Breast epithelium (tissue), 4 donors: ENCODE data around the gene LINS1. TPM values are rescaled to one million over a fixed set of nuclear protein-coding genes. Genes with fewer than 3 reads are reported as not detected.
A peak's percentile ranks its signal among the peaks of the same experiment; 100 is the strongest.

ENCODE experiments used
- DNase-seq, 2 donors: peaks; one replicate each; pipeline ENCODE4 v3.0.0-alpha.2; 2019; ENCODE audit warnings: low spot score in 2 of 2
- H3K27ac ChIP-seq, 2 donors: fragments of 200-600 bp; sonication (generic) in 1 of 2; one replicate each; pipeline ENCODE4 v1.5.1; 2016 to 2019; ENCODE audit warnings: mild to moderate bottlenecking in 1 of 2
- H3K27me3 ChIP-seq, 2 donors: fragments of 200-600 bp; sonication (generic) in 1 of 2; one replicate each; pipeline versions ENCODE4 v1.5.1 to v1.6.0; 2017 to 2019; ENCODE audit warnings: control low read depth in 1 of 2, mild to moderate bottlenecking in 1 of 2
- H3K36me3 ChIP-seq: fragments of 200-600 bp; one replicate; pipeline ENCODE4 v1.5.1; 2019
- H3K4me1 ChIP-seq, 2 donors: fragments of 200-600 bp; sonication (generic); one replicate each; pipeline ENCODE4 v1.5.1; 2016 to 2019; ENCODE audit warnings: control low read depth in 1 of 2
- H3K4me3 ChIP-seq, 3 donors: fragments of 200-600 bp; sonication (generic); 1 replicate in 2 of 3; 2 replicates in 1 of 3; pipeline ENCODE4 v1.5.1; 2016 to 2019; ENCODE audit warnings: mild to moderate bottlenecking in 3 of 3, moderate library complexity in 2 of 3
- H3K9me3 ChIP-seq, 2 donors: fragments of 200-600 bp; sonication (generic) in 1 of 2; one replicate each; pipeline ENCODE4 v1.5.1; 2016 to 2019; ENCODE audit warnings: control low read depth in 1 of 2
- CTCF ChIP-seq, 3 donors: fragments of 450-650 bp; IDR thresholded peaks; one replicate each; pipeline ENCODE4 v1.5.1; 2016 to 2017; ENCODE audit warnings: antibody characterized with exemption in 3 of 3, mild to moderate bottlenecking in 3 of 3, moderate library complexity in 3 of 3
- POLR2A ChIP-seq: fragments of 450-650 bp; IDR thresholded peaks from one replicate; pipeline ENCODE4 v1.6.1; 2016; ENCODE audit warnings: antibody characterized with exemption, mild to moderate bottlenecking, moderate library complexity
- POLR2AphosphoS5 ChIP-seq, 3 donors: sonication (generic); formaldehyde crosslinking; IDR thresholded peaks; one replicate each; pipeline ENCODE4 v1.6.1; 2017; ENCODE audit warnings: antibody characterized with exemption in 3 of 3
- intact Hi-C: fragments of 100-400 bp; cut with DNase I; formaldehyde crosslinking; loops from one replicate; pipeline ENCODE4 v1.15.1; 2023; ENCODE audit warnings: low total_unique reads
- total RNA-seq, 3 donors: library from RNA; depleted of rRNA; stranded (reverse); fragments of >200 nt; gene quantifications; one replicate each; pipeline ENCODE4 v1.1.0, GENCODE V29; 2016

LINS1 gene
- total RNA-seq, 3 donors from 2014 or later: 16.3 to 70.4 (median 31.5) TPM

- H3K27me3 ChIP-seq: no peaks in the 10 kb centered on the region
- H3K36me3 ChIP-seq: no peaks in the 10 kb centered on the region
- no peaks in the 10 kb centered on the region for H3K4me1 ChIP-seq
- no peak overlapping the region for H3K4me3 ChIP-seq
- no peak overlapping the region for H3K27ac ChIP-seq
- no peak for DNase-seq
- TF ChIP-seq POLR2A (no peak), CTCF (IDR thresholded peaks at IDR 0.05) (no peak), POLR2AphosphoS5 (IDR thresholded peaks at IDR 0.05) (no peak)
- peaks cover 8 to 9% of the 10 kb centered on the region in 2 donors for H3K9me3 ChIP-seq
- intact Hi-C loops: no loop called here
Measured at GRCh38 chr15:100588638-100589242, 13.2 kb downstream of the LINS1 start.

GRCh38 chr15:100580414-100580813, 21.6 kb downstream of the LINS1 start:
- Histone ChIP-seq H3K9me3 (no peaks in the 10 kb centered on the region), H3K36me3 (no peaks in the 10 kb centered on the region), H3K27me3 (no peaks in the 10 kb centered on the region), H3K27ac (no peak overlapping the region), H3K4me3 (no peak overlapping the region), H3K4me1 (no peaks in the 10 kb centered on the region)
- DNase-seq: no peak
- intact Hi-C loops: no loop called here
- TF ChIP-seq POLR2AphosphoS5 (IDR thresholded peaks at IDR 0.05) (no peak), CTCF (IDR thresholded peaks at IDR 0.05) (no peak), POLR2A (no peak)

GRCh38 chr15:100573526-100573925, 28.5 kb downstream of the LINS1 start:
- no peak for DNase-seq
- H3K9me3 ChIP-seq: no peaks in the 10 kb centered on the region

GRCh38 chr15:100572362-100572983, 29.5 kb downstream of the LINS1 start:
- no peaks in the 10 kb centered on the region for H3K27me3 ChIP-seq
- no peak for DNase-seq
- no peak overlapping the region for H3K4me3 ChIP-seq
- no peak overlapping the region for H3K27ac ChIP-seq
- no peaks in the 10 kb centered on the region for H3K36me3 ChIP-seq
- H3K9me3 ChIP-seq: no peaks in the 10 kb centered on the region
- peak; percentile 16 to 59 (median 59) for TF ChIP-seq CTCF (IDR thresholded peaks at IDR 0.05)
- TF ChIP-seq POLR2A: no peak
- TF ChIP-seq POLR2AphosphoS5 (IDR thresholded peaks at IDR 0.05): no peak
- intact Hi-C loops: no loop called here
- no peaks in the 10 kb centered on the region for H3K4me1 ChIP-seq

More at GRCh38 chr15:100573526-100573925, 28.5 kb downstream of the LINS1 start:
- intact Hi-C loops: no loop called here
- Histone ChIP-seq H3K27me3 (no peaks in the 10 kb centered on the region), H3K36me3 (no peaks in the 10 kb centered on the region), H3K4me3 (no peak overlapping the region), H3K4me1 (no peaks in the 10 kb centered on the region), H3K27ac (no peak overlapping the region)
- TF ChIP-seq POLR2AphosphoS5 (IDR thresholded peaks at IDR 0.05): no peak
- TF ChIP-seq CTCF (IDR thresholded peaks at IDR 0.05): no peak
- no peak for TF ChIP-seq POLR2A

GRCh38 chr15:100571592-100572167, 30.3 kb downstream of the LINS1 start:
- Histone ChIP-seq H3K36me3 (no peaks in the 10 kb centered on the region), H3K27me3 (no peaks in the 10 kb centered on the region)
- intact Hi-C loops: no loop called here

More at GRCh38 chr15:100571592-100572167, 30.3 kb downstream of the LINS1 start:
- DNase-seq: no peak
- TF ChIP-seq POLR2A (no peak), CTCF (IDR thresholded peaks at IDR 0.05) (no peak), POLR2AphosphoS5 (IDR thresholded peaks at IDR 0.05) (no peak)
- no peaks in the 10 kb centered on the region for H3K9me3 ChIP-seq
- no peaks in the 10 kb centered on the region for H3K4me1 ChIP-seq
- no peak overlapping the region for H3K4me3 ChIP-seq
- no peak overlapping the region for H3K27ac ChIP-seq
